Measurements from ENCODE around the gene CAP2. TPM values are rescaled to one million over a fixed set of nuclear protein-coding genes. Genes with fewer than 3 reads are reported as not detected.

Gene CAP2
- total RNA-seq, 1 donor from 2014 or later, result 55.3 TPM

DNA sequence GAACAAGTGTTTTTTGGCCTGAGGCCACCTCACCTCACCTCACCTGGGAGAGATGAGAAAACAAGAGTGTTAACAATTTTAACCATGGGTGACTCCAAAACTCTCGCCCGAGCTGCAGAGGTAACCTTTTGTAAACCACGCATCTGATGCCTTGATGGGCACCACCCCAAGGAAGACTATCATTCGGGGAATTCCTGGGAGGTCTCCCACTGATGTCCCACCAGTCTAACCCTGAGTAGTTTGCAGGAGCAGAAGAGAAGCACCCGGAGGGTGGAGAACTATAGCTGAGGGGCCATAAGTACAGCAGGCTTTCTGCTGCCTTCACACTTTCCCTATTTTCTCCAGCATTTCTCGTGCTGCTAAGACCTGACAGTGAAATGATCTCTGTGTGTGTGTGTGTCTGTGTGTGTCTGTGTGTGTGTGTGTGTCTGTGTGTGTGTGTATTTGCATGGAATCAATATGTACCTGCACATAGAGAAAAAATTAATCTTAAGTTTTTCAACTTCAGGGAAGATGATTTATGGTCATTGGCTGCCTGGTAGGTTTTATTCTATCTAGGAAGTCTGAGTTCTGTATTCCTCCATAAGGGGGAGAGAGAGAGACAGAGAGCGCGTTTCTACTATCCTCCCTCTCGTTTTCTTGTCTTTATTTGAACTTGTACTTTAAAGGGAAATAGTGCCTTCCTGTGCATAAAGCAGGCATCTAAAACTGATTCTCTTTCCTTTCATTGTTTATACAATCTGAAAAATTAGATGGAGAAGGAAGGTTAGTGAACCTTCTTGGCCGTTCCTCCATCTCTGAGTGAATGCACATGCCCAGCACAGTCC lies 75.8 kb downstream of the CAP2 start:
- Histone ChIP-seq H3K4me3 (ENCODE audit: insufficient read depth, low read depth, low read length) (no peak overlapping the region), H3K4me2 (ENCODE audit: low read length) (no peak overlapping the region), H3K9me3 (ENCODE audit: insufficient read depth, low read depth, low read length) (no peaks in the 10 kb centered on the region), H3K4me1 (ENCODE audit: insufficient read depth, low read length) (peaks cover 7% of the 10 kb centered on the region), H2AFZ (ENCODE audit: low read depth, low read length) (no peak overlapping the region), H3K36me3 (ENCODE audit: insufficient read depth, low read length) (peaks cover 6% of the 10 kb centered on the region), H3K27ac (ENCODE audit: low read depth, low read length) (no peak overlapping the region), H4K20me1 (ENCODE audit: insufficient read depth, low read length) (peaks cover 1% of the 10 kb centered on the region), H3K27me3 (ENCODE audit: insufficient read depth, low read length) (no peaks in the 10 kb centered on the region), H3K9ac (ENCODE audit: low read length) (no peak overlapping the region), H3K79me2 (ENCODE audit: insufficient read depth, low read length) (no peaks in the 10 kb centered on the region)
- Mint-ChIP-seq H3K36me3 (ENCODE audit: low read depth, unreplicated experiment) (peaks cover 37% of the 10 kb centered on the region), H3K4me1 (ENCODE audit: low read depth, unreplicated experiment) (peaks cover 24% of the 10 kb centered on the region), H3K27ac (ENCODE audit: unreplicated experiment) (no peak overlapping the region), H3K4me3 (ENCODE audit: unreplicated experiment) (no peak overlapping the region), H3K27me3 (ENCODE audit: low read depth, unreplicated experiment) (no peaks in the 10 kb centered on the region), H3K9me3 (ENCODE audit: unreplicated experiment) (no peaks in the 10 kb centered on the region)
- peak; percentile 13 for FAIRE-seq
- TF ChIP-seq, protein P1, sequence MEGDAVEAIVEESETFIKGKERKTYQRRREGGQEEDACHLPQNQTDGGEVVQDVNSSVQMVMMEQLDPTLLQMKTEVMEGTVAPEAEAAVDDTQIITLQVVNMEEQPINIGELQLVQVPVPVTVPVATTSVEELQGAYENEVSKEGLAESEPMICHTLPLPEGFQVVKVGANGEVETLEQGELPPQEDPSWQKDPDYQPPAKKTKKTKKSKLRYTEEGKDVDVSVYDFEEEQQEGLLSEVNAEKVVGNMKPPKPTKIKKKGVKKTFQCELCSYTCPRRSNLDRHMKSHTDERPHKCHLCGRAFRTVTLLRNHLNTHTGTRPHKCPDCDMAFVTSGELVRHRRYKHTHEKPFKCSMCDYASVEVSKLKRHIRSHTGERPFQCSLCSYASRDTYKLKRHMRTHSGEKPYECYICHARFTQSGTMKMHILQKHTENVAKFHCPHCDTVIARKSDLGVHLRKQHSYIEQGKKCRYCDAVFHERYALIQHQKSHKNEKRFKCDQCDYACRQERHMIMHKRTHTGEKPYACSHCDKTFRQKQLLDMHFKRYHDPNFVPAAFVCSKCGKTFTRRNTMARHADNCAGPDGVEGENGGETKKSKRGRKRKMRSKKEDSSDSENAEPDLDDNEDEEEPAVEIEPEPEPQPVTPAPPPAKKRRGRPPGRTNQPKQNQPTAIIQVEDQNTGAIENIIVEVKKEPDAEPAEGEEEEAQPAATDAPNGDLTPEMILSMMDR (IDR thresholded peaks at IDR 0.05; ENCODE audit: insufficient read depth, low read depth, low read length), result no peak
- TF ChIP-seq EZH2 (IDR thresholded peaks at IDR 0.05; ENCODE audit: insufficient read depth, low read length), result no peak
- DNase-seq (ENCODE audit: low read depth), result no peak

- peaks cover 8% of the 10 kb centered on the region for H3K36me3 ChIP-seq (ENCODE audit: insufficient read depth, low read length)
- H3K4me2 ChIP-seq (ENCODE audit: low read length), result no peak overlapping the region
- Mint-ChIP-seq H3K36me3 (ENCODE audit: low read depth, unreplicated experiment) (peaks cover 38% of the 10 kb centered on the region), H3K4me3 (ENCODE audit: unreplicated experiment) (no peak overlapping the region), H3K27ac (ENCODE audit: unreplicated experiment) (no peak overlapping the region), H3K9me3 (ENCODE audit: unreplicated experiment) (no peaks in the 10 kb centered on the region), H3K27me3 (ENCODE audit: low read depth, unreplicated experiment) (no peaks in the 10 kb centered on the region), H3K4me1 (ENCODE audit: low read depth, unreplicated experiment) (peaks cover 24% of the 10 kb centered on the region)
- H3K9ac ChIP-seq (ENCODE audit: low read length), result no peak overlapping the region
- no peak overlapping the region for H3K27ac ChIP-seq (ENCODE audit: low read depth, low read length)
- peaks cover 7% of the 10 kb centered on the region for H3K4me1 ChIP-seq (ENCODE audit: insufficient read depth, low read length)
- H4K20me1 ChIP-seq (ENCODE audit: insufficient read depth, low read length), result peaks cover 6% of the 10 kb centered on the region
- H3K79me2 ChIP-seq (ENCODE audit: insufficient read depth, low read length), result no peaks in the 10 kb centered on the region
- no peak overlapping the region for H2AFZ ChIP-seq (ENCODE audit: low read depth, low read length)
- DNase-seq (ENCODE audit: low read depth) (peak; percentile 48), FAIRE-seq (no peak)
- no peaks in the 10 kb centered on the region for H3K9me3 ChIP-seq (ENCODE audit: insufficient read depth, low read depth, low read length)
- no peak overlapping the region for H3K4me3 ChIP-seq (ENCODE audit: insufficient read depth, low read depth, low read length)
- no peak for TF ChIP-seq EZH2 (IDR thresholded peaks at IDR 0.05; ENCODE audit: insufficient read depth, low read length)
- TF ChIP-seq, protein P1 (IDR thresholded peaks at IDR 0.05; ENCODE audit: insufficient read depth, low read depth, low read length), result no peak
- no peaks in the 10 kb centered on the region for H3K27me3 ChIP-seq (ENCODE audit: insufficient read depth, low read length)
Measured at GRCh38 chr6:17470202-17470937, 77.0 kb downstream of the CAP2 start.
